KG1 (cell line): ENCODE data around the gene CEP63.
"Not testable (repeated sequence)": the region's sequence is repeated elsewhere in the genome, so short reads cannot be mapped to it uniquely, and the experiment has no call there.

Experiments
- DNase-seq: peaks from one replicate; lab custom pipeline; 2025; lab: John Stamatoyannopoulos, UW

The CEP63 gene

GRCh38 chr3:134576426-134576825, 90.6 kb downstream of the CEP63 start:
- DNase-seq = no peak

- no peak for DNase-seq
Measured at GRCh38 chr3:134576831-134577230, 91.0 kb downstream of the CEP63 start.

GRCh38 chr3:134579141-134579665, 93.3 kb downstream of the CEP63 start:
- no peak for DNase-seq

- DNase-seq = no peak
Measured at GRCh38 chr3:134590766-134591165, 104.9 kb downstream of the CEP63 start.

GRCh38 chr3:134592806-134593205, 106.9 kb downstream of the CEP63 start:
- DNase-seq = no peak

GRCh38 chr3:134594331-134594741, 108.5 kb downstream of the CEP63 start:
- no peak for DNase-seq

GRCh38 chr3:134594986-134595385, 109.1 kb downstream of the CEP63 start:
- DNase-seq = not testable (repeated sequence)

GRCh38 chr3:134597390-134597970, 111.6 kb downstream of the CEP63 start:
- no peak for DNase-seq

- DNase-seq = no peak
Measured at GRCh38 chr3:134598763-134599545, 113.1 kb downstream of the CEP63 start.

- DNase-seq = no peak
Measured at GRCh38 chr3:134600206-134600605, 114.3 kb downstream of the CEP63 start.

- peak; percentile 57 for DNase-seq
Measured at GRCh38 chr3:134600685-134601463, 115.0 kb downstream of the CEP63 start.

GRCh38 chr3:134601539-134602439, 115.9 kb downstream of the CEP63 start:
- no peak for DNase-seq

- DNase-seq = no peak
Measured at GRCh38 chr3:134602440-134602814, 116.6 kb downstream of the CEP63 start.

- no peak for DNase-seq
Measured at GRCh38 chr3:134603480-134603879, 117.6 kb downstream of the CEP63 start.

GRCh38 chr3:134603956-134604355, 118.1 kb downstream of the CEP63 start:
- no peak for DNase-seq

- DNase-seq = no peak
Measured at GRCh38 chr3:134605556-134605955, 119.7 kb downstream of the CEP63 start.

- peak; percentile 77 for DNase-seq
Measured at GRCh38 chr3:134606033-134607025, 120.5 kb downstream of the CEP63 start.

- DNase-seq = no peak
Measured at GRCh38 chr3:134607054-134608022, 121.5 kb downstream of the CEP63 start.
